HTR-8/SVneo (cell line): ENCODE results near the gene RELT.

Experiments used
- DNase-seq: peaks from one replicate; pipeline ENCODE4 v3.0.0; 2011; ENCODE audit warnings: low spot score, mixed read lengths; ENCODE audit not compliant: insufficient read length
- FAIRE-seq: peaks from 2 replicates; lab custom pipeline; 2011; peaks lifted over from hg19 to GRCh38; lab: Jason Lieb, UNC

The RELT gene

DNA sequence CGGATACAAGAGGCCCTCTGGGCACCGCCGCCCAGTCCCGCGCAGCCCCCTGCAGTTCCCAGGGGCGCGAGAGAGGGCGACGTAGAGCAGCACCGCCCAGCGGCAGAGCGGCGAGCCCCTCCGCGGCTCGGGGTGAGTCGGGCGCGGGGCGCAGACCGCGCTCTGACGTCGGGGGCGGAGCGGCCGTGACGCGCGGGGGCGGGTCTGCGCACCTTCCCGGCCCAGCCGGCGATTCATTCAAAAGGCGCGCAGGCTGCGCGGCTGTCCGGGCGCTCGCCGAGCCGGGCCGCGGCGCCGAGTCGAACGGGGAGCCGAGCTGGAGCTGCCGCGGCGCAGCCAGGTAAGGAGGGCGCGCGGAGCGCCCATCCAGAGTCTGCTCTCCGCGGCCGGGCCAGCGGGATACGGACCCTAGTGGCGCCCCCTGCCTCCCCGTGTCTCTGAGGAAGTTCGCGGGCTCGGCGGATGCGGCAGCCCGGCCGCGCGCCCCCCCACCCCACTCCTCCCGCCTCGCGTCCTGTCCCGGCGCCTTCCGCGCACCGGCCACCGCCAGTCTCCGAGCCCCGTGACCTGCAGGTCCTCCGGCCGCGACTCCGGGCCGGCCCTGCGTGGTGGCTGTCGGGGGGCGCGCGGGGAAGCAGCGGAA is at the start of gene RELT:
TSS of gene RELT (plus strand) at position 240 of the 643 bp plus-strand sequence. CDS start 12,738 bp downstream, outside the sequence.
- FAIRE-seq, result peak; percentile 99

DNA sequence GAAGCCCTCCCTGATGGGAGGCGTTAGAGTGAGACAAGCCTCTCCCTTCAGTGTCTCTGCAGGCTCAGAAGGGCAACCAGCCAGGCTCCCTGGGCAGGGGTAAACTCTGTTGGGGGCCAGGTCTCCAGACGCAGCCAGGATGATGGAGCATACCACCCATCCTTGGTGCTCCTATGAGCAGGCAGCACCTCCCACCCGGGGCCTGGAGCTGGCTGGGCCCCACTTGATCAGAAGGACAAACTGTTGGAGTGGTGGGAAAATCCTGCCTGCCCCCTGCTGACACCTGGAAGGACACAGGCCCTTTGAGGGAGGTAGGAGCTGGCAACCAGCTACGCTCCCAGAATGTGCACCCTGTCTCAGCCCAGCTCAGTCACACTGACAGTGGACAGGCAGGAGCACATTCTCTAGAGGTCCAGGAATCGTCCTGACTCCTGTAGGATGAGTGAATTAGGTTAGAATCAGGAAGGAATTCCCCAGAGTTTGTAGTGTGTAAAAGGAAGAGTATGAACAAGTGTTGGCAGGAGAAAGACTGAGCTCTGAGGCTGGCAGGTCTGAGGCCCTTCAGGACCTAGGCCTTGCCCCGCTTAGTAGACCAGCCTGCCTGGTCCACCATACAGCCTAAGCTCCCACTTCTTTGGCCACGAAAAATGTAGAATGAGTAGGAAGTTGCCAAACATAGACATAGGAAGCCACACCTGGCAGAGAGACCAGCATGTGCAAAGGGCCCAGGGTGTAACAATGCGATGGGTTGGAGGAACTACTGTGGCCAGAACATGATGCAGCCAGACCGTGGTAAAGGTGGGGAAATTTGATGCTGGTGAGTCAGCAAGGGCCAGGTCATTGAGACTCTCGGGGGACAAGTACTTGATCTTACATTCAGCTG is 49.0 kb upstream of the RELT start:
- DNase-seq (no peak), FAIRE-seq (no peak)

More for the DNA sequence above, at the start of gene RELT:
- DNase-seq, result peak; percentile 98

DNA sequence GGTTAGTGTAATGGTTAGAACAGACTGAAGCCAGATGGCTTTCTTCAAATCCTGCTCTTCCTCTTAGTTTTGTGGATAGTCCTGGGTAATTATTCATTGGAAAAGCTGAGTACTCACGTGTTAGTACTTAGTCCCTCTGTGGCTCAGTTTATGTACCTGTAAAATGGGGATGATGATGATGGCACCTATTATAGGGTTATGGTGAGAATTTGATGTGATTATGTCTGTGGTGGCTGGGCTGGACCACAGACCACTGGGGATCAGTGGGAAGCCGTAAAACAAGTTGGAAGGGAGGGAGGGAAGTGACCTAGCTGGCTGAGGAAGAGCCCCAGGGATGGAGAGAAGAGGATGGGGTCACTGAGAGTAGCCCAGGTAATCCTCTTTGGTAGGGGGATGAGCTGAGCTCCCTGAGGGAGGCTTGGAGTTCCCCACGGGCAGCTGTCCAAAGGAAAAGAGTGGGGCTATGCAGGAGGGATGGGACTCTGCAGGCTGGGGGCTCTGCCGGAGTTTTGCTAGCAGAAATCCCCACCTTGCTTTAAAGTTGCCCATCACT is 48.3 kb upstream of the RELT start:
- DNase-seq (no peak), FAIRE-seq (no peak)

- DNase-seq (peak; percentile 56), FAIRE-seq (no peak)
Measured at GRCh38 chr11:73330569-73331093, 45.6 kb upstream of the RELT start.

GRCh38 chr11:73331138-73331916 is 44.9 kb upstream of the RELT start:
- DNase-seq, result peak; percentile 78
- peak; percentile 44 for FAIRE-seq

DNA sequence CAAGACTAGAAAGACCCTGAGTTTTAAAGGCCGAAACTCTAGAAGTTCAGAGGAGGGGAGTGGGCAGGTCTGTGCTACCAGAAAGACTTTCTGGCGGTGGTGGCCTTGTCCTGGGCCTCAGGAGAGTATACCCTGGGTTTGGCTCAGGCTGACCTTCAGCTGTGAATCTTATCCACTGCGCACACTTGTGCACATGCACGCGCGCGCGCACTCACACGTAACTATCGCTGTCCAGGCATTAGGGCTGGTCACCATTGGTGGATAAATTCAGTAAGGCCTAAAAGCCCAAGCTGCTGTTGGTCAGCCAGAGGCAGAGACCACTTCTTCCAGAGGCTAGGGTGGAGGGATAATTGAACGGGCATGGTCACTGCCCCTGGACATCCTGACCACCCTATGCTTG is 43.0 kb upstream of the RELT start:
- no peak for FAIRE-seq
- DNase-seq, result no peak

DNA sequence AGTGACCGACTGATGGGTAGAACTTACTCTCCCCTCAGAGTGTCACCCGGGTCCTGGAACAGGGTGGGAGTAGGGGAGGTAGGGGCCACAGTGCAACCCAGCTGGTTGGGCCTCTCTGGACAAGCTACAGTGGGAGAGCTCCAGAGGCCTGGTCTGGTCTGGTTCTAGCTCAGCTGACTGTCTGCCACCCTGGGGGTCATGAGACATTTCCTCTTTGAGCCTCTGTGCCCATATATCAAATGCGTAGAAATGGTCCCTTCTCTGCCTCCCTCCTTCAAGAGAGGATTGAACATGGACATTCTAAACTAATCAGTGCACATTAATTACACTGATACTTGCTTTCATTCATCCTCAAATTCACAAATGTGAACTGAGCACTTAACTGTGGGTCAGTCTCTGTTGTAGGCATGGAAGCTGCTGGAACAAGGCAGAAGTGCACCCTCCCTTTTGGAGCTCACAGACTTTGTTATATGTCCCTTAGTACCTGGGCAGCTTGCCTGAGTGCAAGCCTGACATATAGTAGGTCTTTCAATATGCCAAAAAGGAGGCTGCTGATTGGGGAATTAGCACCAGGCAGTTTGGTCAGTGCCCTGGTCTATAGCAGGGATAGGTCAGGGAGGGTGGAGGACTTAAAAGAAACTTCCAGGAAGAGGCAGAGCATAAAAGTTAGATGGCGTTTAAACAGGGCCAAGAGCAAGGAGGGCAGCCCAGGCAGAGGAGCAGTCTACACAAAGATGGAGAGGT is 42.4 kb upstream of the RELT start:
- no peak for DNase-seq
- peak; percentile 84 for FAIRE-seq

- peak; percentile 95 for DNase-seq
- FAIRE-seq, result peak; percentile 93
Measured at GRCh38 chr11:73334384-73335203, 41.6 kb upstream of the RELT start.

DNA sequence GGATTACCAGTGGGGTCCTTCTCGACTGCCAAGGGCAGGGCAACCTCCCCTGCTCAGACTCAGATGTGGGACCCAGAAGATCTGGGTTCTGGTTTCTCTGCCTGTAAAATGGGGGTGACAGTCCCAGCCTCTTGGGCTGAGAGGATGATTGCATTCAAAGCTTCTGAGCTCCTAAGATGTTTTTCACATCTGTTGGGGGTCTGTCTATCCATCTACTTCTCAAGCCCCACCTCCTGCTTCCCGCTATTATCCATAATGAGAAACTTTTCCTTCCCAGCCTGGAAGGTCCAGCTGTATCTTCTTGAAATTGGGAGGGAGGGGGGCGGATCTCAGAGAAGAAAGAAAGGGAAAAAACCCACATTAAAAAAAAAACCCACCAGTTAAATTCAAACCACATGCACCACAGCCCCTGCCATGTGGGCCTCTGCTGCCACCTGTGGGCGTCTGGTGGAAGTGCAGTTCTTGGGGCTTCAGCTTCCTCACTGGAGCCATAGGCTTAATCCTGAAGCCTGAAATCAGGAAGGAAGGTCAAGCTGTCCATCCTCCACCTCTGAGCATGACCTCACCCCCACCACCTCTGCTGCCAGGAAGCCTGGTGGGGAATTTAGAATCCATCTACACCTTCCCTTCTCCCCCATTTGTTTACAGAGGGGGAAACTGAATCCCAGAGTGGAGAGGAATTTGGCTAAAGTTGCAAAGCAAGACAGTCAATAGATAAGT is 40.8 kb upstream of the RELT start:
- DNase-seq (peak; percentile 91), FAIRE-seq (peak; percentile 49)

DNA sequence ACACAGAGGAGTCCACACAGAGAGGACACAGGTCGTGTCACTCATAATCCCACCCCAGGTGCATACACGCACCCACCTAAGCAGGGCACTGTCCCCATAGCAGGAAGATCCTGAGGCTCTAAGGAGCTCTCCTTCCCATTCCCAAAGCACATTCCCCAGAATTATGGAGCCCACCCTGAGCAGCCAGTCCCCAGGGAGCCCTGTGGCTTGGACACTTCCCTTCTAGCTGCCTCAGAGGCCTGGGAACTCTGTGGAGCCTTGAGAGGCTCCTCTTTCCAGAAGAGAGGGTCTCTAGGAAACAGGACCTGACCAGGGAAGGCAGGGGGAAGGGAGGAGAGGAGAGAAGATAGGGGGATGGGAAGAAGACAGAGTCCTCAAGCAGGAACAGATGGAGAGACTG is 38.4 kb upstream of the RELT start:
- FAIRE-seq, result no peak
- DNase-seq, result no peak

DNA sequence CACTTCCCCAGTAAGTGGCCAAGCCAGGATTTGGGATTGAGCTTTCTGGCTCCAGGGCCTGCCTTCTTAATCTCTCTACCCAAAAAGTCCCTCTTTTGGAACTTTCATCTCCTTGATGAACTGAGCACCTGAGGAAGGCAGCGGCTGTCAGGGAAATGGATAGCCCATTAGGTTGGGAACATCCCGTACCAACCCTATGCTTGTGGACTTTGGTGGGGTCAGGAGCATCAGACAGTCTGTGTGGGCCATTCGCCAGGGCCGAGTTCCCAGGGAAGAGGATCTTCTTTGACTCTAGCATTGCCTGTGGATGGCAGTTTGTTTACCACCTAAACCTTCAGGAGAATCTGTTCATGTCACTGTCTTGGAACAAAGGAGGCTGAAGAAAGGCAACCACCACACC is 37.9 kb upstream of the RELT start:
- no peak for FAIRE-seq

DNA sequence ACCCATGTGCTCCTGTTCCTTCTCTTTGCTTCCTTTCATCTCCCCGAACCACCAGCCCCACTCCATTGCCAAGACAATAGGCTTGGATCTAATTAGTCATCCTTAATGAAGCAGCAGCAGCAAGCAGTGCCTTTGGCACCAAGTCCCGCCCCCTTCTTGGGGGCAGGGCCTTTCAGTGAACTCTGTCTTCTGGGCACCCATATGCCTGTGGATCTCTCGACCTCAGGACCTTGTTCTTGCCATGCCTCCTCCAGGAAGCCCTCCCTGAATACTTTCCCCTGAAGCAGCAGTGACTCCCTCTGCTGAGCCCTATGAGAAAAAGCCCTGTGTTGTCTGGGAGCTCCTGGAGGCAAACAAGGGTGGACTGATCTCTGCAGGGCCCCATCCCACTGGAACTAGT is 36.0 kb upstream of the RELT start:
- FAIRE-seq (no peak), DNase-seq (no peak)

More for the DNA sequence above, 37.9 kb upstream of the RELT start:
- DNase-seq, result no peak

GRCh38 chr11:73342633-73343032 is 33.6 kb upstream of the RELT start:
- DNase-seq (no peak), FAIRE-seq (no peak)

- FAIRE-seq (peak; percentile 59), DNase-seq (no peak)
Measured at GRCh38 chr11:73343076-73343873, 32.9 kb upstream of the RELT start.

DNA sequence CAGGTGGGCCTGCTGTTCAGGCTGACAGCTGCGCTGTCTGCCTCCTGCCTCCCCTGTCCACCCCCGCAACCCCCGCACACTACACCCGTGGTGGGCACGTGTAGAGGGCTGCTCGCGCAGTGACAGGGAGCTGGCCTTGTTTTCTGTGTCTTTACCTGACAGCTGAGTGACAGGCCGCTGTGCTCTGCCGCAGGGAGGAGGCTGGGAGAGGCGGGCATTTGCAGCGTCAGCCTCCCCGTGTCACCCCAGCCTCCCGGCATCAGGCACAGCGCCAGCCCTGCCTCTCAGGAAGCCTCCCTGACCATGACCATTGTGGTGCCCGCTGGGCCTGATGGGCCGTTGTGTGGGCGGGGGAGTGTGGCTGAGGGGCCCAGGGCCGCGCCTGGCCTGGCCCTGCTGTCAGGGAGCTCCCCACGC is 32.0 kb upstream of the RELT start:
- no peak for DNase-seq
- no peak for FAIRE-seq

- no peak for DNase-seq
- no peak for FAIRE-seq
Measured at GRCh38 chr11:73345481-73346160, 30.6 kb upstream of the RELT start.
